Neural cell (in vitro differentiated cells): ENCODE measurements around the gene ZNF521. TPM values are rescaled to one million over a fixed set of nuclear protein-coding genes. Genes with fewer than 3 reads are reported as not detected.

Source experiments
- H2AFZ ChIP-seq: fragments of 200-600, 300-800 bp; sonication (generic), shearing (Covaris generic); 2 replicates; pipeline ENCODE4 v1.6.0; 2014; ENCODE audit warnings: low read depth, mild to moderate bottlenecking, antibody characterized with exemption, low read length, moderate library complexity
- H3F3A ChIP-seq: fragments of 200-600 bp; shearing (Covaris generic); 2 replicates; pipeline ENCODE4 v1.6.1; 2016; ENCODE audit warnings: mild to moderate bottlenecking, moderate library complexity, mixed read lengths, antibody characterized with exemption, low read length; ENCODE audit not compliant: insufficient read depth, poor library complexity, severe bottlenecking
- H3K27ac ChIP-seq: fragments of 200-600, 300-800 bp; sonication (generic), shearing (Covaris generic); 2 replicates; pipeline ENCODE4 v1.5.1; 2014; ENCODE audit warnings: mild to moderate bottlenecking, low read length, moderate library complexity
- H3K27me3 ChIP-seq: fragments of 300-800, 200-600 bp; sonication (generic), shearing (Covaris generic); 2 replicates; pipeline ENCODE4 v1.6.0; 2014; ENCODE audit warnings: mild to moderate bottlenecking, low read depth, low read length, moderate library complexity; ENCODE audit not compliant: insufficient read depth
- H3K36me3 ChIP-seq: fragments of 300-800, 200-600 bp; sonication (generic), shearing (Covaris generic); 2 replicates; pipeline ENCODE4 v1.5.1; 2014; ENCODE audit warnings: mild to moderate bottlenecking, antibody characterized with exemption, low read length, moderate library complexity; ENCODE audit not compliant: insufficient read depth
- H3K4me2 ChIP-seq: fragments of 300-800, 200-600 bp; sonication (generic), shearing (Covaris generic); 2 replicates; pipeline ENCODE4 v1.6.0; 2014; ENCODE audit warnings: mild to moderate bottlenecking, low read length
- H3K4me3 ChIP-seq: fragments of 300-800, 200-600 bp; sonication (generic), shearing (Covaris generic); 2 replicates; pipeline ENCODE4 v1.5.1; 2014; ENCODE audit warnings: mild to moderate bottlenecking, low read length, moderate library complexity
- H3K79me2 ChIP-seq: fragments of 200-600 bp; shearing (Covaris generic); replicated peaks from 2 replicates; pipeline ENCODE4 v1.6.0; 2014; ENCODE audit warnings: mild to moderate bottlenecking, low read length, moderate library complexity; ENCODE audit not compliant: insufficient read depth
- H3K9ac ChIP-seq: fragments of 300-800, 200-600 bp; sonication (generic), shearing (Covaris generic); 2 replicates; pipeline ENCODE4 v1.6.1; 2016; ENCODE audit warnings: mild to moderate bottlenecking, low read length, mixed read lengths
- H3K9me2 ChIP-seq: fragments of 200-600 bp; shearing (Covaris generic); 2 replicates; pipeline ENCODE4 v1.6.1; 2016; ENCODE audit warnings: mild to moderate bottlenecking, low read length, mixed read lengths; ENCODE audit not compliant: insufficient read depth
- H3K9me3 ChIP-seq: fragments of 200-600, 300-800 bp; sonication (generic), shearing (Covaris generic); 2 replicates; pipeline ENCODE4 v1.6.1; 2016; ENCODE audit warnings: mild to moderate bottlenecking, mixed run types, low read length, moderate library complexity, mixed read lengths
- H4K20me1 ChIP-seq: fragments of 200-600 bp; shearing (Covaris generic); 2 replicates; pipeline ENCODE4 v1.6.1; 2016; ENCODE audit warnings: mild to moderate bottlenecking, mixed run types; ENCODE audit not compliant: insufficient read depth
- EP300 ChIP-seq: fragments of 450-650 bp; conservative IDR thresholded peaks from 2 replicates; pipeline ENCODE4 v1.6.1; 2014; ENCODE audit warnings: antibody characterized with exemption, mild to moderate bottlenecking, moderate library complexity; ENCODE audit not compliant: poor library complexity, severe bottlenecking
- EZH2 ChIP-seq: fragments of 200-600, 300-800 bp; shearing (Covaris generic), sonication (generic); IDR thresholded peaks from 2 replicates; pipeline ENCODE4 v1.6.1; 2014; ENCODE audit warnings: antibody characterized with exemption, low read length, borderline replicate concordance, mild to moderate bottlenecking; ENCODE audit not compliant: insufficient read depth, poor library complexity, severe bottlenecking
- MXI1 ChIP-seq: fragments of 450-650 bp; conservative IDR thresholded peaks from 2 replicates; pipeline ENCODE4 v1.6.1; 2014; ENCODE audit warnings: antibody characterized with exemption, mild to moderate bottlenecking; ENCODE audit not compliant: poor library complexity, severe bottlenecking
- POLR2AphosphoS5 ChIP-seq: IDR thresholded peaks from 2 replicates; pipeline ENCODE4 v1.6.1; 2012
- RAD21 ChIP-seq: fragments of 450-650 bp; conservative IDR thresholded peaks from 2 replicates; pipeline ENCODE4 v1.6.1; 2014; ENCODE audit warnings: antibody characterized with exemption, mild to moderate bottlenecking, moderate library complexity
- SMC3 ChIP-seq: fragments of 450-650 bp; conservative IDR thresholded peaks from 2 replicates; pipeline ENCODE4 v1.6.1; 2014; ENCODE audit warnings: antibody characterized with exemption, mild to moderate bottlenecking, moderate library complexity; ENCODE audit not compliant: poor library complexity
- TAF1 ChIP-seq: IDR thresholded peaks from 2 replicates; pipeline ENCODE4 v1.6.1; 2012; ENCODE audit warnings: low read depth
- polyA plus RNA-seq: library from polyadenylated mRNA; depleted of rRNA; stranded (reverse); fragments of >200 nt; gene quantifications from 2 replicates; pipeline ENCODE4 v1.2.3, GENCODE V29; 2014
- TF ChIP-seq, protein P1 (sequence below): IDR thresholded peaks from 2 replicates; pipeline ENCODE4 v1.6.1; 2012; ENCODE audit warnings: borderline replicate concordance
- TF ChIP-seq, protein P2 (sequence below): fragments of 450-650 bp; IDR thresholded peaks from 2 replicates; pipeline ENCODE4 v1.5.1; 2014; ENCODE audit warnings: antibody characterized with exemption, mild to moderate bottlenecking, moderate library complexity; ENCODE audit not compliant: poor library complexity, severe bottlenecking

The ZNF521 gene
- polyA plus RNA-seq, 1 donor from 2014 or later: 101 TPM

DNA sequence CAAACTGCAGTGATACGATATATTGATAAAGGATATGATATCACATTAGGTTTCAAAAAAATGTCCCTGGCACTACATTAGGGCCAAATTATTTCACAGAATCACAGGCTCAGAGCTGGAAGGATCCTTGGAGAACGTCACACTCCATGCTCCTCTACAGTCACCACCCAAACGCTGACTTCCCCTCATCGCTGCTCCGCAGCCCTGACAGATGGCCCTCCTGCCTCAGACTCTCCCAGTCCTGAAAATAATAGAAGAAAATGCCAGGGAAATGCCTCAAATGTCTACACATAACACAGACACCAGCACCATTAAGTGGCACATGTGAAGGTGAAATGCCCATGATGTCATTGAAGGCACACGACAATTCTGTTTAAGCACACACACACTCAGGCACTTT is 72.0 kb downstream of the ZNF521 start:
- Histone ChIP-seq H3K9me2 (no peaks in the 10 kb centered on the region), H3K79me2 (peaks cover 77% of the 10 kb centered on the region), H3K9ac (no peak overlapping the region), H3K27ac (no peak overlapping the region), H3F3A (peaks cover 18% of the 10 kb centered on the region), H3K4me3 (no peak overlapping the region), H3K27me3 (no peaks in the 10 kb centered on the region), H3K9me3 (no peaks in the 10 kb centered on the region), H4K20me1 (no peaks in the 10 kb centered on the region), H3K4me2 (no peak overlapping the region), H3K36me3 (no peaks in the 10 kb centered on the region), H2AFZ (no peak overlapping the region)
- TF ChIP-seq, protein P1, sequence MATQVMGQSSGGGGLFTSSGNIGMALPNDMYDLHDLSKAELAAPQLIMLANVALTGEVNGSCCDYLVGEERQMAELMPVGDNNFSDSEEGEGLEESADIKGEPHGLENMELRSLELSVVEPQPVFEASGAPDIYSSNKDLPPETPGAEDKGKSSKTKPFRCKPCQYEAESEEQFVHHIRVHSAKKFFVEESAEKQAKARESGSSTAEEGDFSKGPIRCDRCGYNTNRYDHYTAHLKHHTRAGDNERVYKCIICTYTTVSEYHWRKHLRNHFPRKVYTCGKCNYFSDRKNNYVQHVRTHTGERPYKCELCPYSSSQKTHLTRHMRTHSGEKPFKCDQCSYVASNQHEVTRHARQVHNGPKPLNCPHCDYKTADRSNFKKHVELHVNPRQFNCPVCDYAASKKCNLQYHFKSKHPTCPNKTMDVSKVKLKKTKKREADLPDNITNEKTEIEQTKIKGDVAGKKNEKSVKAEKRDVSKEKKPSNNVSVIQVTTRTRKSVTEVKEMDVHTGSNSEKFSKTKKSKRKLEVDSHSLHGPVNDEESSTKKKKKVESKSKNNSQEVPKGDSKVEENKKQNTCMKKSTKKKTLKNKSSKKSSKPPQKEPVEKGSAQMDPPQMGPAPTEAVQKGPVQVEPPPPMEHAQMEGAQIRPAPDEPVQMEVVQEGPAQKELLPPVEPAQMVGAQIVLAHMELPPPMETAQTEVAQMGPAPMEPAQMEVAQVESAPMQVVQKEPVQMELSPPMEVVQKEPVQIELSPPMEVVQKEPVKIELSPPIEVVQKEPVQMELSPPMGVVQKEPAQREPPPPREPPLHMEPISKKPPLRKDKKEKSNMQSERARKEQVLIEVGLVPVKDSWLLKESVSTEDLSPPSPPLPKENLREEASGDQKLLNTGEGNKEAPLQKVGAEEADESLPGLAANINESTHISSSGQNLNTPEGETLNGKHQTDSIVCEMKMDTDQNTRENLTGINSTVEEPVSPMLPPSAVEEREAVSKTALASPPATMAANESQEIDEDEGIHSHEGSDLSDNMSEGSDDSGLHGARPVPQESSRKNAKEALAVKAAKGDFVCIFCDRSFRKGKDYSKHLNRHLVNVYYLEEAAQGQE: no peak
- no peak for TF ChIP-seq POLR2AphosphoS5
- TF ChIP-seq EZH2: no peak

- Histone ChIP-seq H3K4me2 (no peak overlapping the region), H3K9me3 (no peaks in the 10 kb centered on the region), H3K27me3 (no peaks in the 10 kb centered on the region), H3K27ac (no peak overlapping the region), H3K4me3 (no peak overlapping the region), H3K9ac (no peak overlapping the region), H3K9me2 (no peaks in the 10 kb centered on the region), H3F3A (peaks cover 18% of the 10 kb centered on the region), H3K36me3 (no peaks in the 10 kb centered on the region), H4K20me1 (no peaks in the 10 kb centered on the region), H3K79me2 (peaks cover 79% of the 10 kb centered on the region), H2AFZ (no peak overlapping the region)
- no peak for TF ChIP-seq SMC3
- TF ChIP-seq, protein P1: no peak
- no peak for TF ChIP-seq MXI1
- TF ChIP-seq EP300: no peak
- TF ChIP-seq, protein P2, sequence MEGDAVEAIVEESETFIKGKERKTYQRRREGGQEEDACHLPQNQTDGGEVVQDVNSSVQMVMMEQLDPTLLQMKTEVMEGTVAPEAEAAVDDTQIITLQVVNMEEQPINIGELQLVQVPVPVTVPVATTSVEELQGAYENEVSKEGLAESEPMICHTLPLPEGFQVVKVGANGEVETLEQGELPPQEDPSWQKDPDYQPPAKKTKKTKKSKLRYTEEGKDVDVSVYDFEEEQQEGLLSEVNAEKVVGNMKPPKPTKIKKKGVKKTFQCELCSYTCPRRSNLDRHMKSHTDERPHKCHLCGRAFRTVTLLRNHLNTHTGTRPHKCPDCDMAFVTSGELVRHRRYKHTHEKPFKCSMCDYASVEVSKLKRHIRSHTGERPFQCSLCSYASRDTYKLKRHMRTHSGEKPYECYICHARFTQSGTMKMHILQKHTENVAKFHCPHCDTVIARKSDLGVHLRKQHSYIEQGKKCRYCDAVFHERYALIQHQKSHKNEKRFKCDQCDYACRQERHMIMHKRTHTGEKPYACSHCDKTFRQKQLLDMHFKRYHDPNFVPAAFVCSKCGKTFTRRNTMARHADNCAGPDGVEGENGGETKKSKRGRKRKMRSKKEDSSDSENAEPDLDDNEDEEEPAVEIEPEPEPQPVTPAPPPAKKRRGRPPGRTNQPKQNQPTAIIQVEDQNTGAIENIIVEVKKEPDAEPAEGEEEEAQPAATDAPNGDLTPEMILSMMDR: no peak
- TF ChIP-seq POLR2AphosphoS5: no peak
- no peak for TF ChIP-seq RAD21
- TF ChIP-seq TAF1: no peak
- no peak for TF ChIP-seq EZH2
These were observed 72.4 kb downstream of the ZNF521 start for GRCh38 chr18:25279556-25279955.
